Measurements from ENCODE around the gene GMDS. TPM values are rescaled to one million over a fixed set of nuclear protein-coding genes. Genes with fewer than 3 reads are reported as not detected.
A peak's percentile ranks its signal among the peaks of the same experiment; 100 is the strongest.

Gene GMDS
- total and polyA plus RNA-seq, 2 experiments from 2014 or later = 30.1 to 36.5 TPM

GRCh38 chr6:1601158-1602048 lies 644.0 kb downstream of the GMDS start:
- H3K4me2 ChIP-seq = no peak overlapping the region
- peaks cover 69% of the 10 kb centered on the region for H3K27me3 Mint-ChIP-seq (ENCODE audit: insufficient read depth, low read depth, poor library complexity)
- TF ChIP-seq NANOG (IDR thresholded peaks at IDR 0.05; ENCODE audit: borderline replicate concordance) (no peak), POLR2AphosphoS5 (IDR thresholded peaks at IDR 0.05; ENCODE audit: low read depth) (no peak), ZNF331 (CRISPR knock-in tag; IDR thresholded peaks at IDR 0.05; ENCODE audit: low read depth) (no peak), EZH2 (IDR thresholded peaks at IDR 0.05; ENCODE audit: low read depth, unreplicated experiment) (no peak), JUNB (IDR thresholded peaks at IDR 0.05; ENCODE audit: unreplicated experiment) (no peak), ZNF462 (CRISPR knock-in tag; IDR thresholded peaks at IDR 0.05) (no peak), CREB1 (CRISPR knock-in tag; IDR thresholded peaks at IDR 0.05; ENCODE audit: low read depth) (no peak), EZH2phosphoT487 (IDR thresholded peaks at IDR 0.05; ENCODE audit: unreplicated experiment) (no peak), ZNF114 (CRISPR knock-in tag; IDR thresholded peaks at IDR 0.05) (no peak), STAT1 (IDR thresholded peaks at IDR 0.05; ENCODE audit: unreplicated experiment) (no peak)
- TF ChIP-seq, protein P1, sequence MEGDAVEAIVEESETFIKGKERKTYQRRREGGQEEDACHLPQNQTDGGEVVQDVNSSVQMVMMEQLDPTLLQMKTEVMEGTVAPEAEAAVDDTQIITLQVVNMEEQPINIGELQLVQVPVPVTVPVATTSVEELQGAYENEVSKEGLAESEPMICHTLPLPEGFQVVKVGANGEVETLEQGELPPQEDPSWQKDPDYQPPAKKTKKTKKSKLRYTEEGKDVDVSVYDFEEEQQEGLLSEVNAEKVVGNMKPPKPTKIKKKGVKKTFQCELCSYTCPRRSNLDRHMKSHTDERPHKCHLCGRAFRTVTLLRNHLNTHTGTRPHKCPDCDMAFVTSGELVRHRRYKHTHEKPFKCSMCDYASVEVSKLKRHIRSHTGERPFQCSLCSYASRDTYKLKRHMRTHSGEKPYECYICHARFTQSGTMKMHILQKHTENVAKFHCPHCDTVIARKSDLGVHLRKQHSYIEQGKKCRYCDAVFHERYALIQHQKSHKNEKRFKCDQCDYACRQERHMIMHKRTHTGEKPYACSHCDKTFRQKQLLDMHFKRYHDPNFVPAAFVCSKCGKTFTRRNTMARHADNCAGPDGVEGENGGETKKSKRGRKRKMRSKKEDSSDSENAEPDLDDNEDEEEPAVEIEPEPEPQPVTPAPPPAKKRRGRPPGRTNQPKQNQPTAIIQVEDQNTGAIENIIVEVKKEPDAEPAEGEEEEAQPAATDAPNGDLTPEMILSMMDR (conservative IDR thresholded peaks at IDR 0.05; ENCODE audit: low read depth in 2 of 2) = no peak
- TF ChIP-seq, protein P2, sequence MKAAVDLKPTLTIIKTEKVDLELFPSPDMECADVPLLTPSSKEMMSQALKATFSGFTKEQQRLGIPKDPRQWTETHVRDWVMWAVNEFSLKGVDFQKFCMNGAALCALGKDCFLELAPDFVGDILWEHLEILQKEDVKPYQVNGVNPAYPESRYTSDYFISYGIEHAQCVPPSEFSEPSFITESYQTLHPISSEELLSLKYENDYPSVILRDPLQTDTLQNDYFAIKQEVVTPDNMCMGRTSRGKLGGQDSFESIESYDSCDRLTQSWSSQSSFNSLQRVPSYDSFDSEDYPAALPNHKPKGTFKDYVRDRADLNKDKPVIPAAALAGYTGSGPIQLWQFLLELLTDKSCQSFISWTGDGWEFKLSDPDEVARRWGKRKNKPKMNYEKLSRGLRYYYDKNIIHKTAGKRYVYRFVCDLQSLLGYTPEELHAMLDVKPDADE (IDR thresholded peaks at IDR 0.05) = no peak
- TF ChIP-seq, protein P3, sequence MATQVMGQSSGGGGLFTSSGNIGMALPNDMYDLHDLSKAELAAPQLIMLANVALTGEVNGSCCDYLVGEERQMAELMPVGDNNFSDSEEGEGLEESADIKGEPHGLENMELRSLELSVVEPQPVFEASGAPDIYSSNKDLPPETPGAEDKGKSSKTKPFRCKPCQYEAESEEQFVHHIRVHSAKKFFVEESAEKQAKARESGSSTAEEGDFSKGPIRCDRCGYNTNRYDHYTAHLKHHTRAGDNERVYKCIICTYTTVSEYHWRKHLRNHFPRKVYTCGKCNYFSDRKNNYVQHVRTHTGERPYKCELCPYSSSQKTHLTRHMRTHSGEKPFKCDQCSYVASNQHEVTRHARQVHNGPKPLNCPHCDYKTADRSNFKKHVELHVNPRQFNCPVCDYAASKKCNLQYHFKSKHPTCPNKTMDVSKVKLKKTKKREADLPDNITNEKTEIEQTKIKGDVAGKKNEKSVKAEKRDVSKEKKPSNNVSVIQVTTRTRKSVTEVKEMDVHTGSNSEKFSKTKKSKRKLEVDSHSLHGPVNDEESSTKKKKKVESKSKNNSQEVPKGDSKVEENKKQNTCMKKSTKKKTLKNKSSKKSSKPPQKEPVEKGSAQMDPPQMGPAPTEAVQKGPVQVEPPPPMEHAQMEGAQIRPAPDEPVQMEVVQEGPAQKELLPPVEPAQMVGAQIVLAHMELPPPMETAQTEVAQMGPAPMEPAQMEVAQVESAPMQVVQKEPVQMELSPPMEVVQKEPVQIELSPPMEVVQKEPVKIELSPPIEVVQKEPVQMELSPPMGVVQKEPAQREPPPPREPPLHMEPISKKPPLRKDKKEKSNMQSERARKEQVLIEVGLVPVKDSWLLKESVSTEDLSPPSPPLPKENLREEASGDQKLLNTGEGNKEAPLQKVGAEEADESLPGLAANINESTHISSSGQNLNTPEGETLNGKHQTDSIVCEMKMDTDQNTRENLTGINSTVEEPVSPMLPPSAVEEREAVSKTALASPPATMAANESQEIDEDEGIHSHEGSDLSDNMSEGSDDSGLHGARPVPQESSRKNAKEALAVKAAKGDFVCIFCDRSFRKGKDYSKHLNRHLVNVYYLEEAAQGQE (IDR thresholded peaks at IDR 0.05; ENCODE audit: unreplicated experiment) = no peak
- peaks cover 48% of the 10 kb centered on the region for H3K27me3 ChIP-seq (ENCODE audit: insufficient read depth)
- H3K27ac Mint-ChIP-seq = no peak overlapping the region
- H3K4me3 ChIP-seq = no peak overlapping the region
- H3K36me3 Mint-ChIP-seq (ENCODE audit: low read depth) = no peaks in the 10 kb centered on the region
- no peaks in the 10 kb centered on the region for H3K79me2 ChIP-seq (replicated peaks; ENCODE audit: insufficient read depth)
- no peak overlapping the region for H2AFZ ChIP-seq
- H4K20me1 ChIP-seq (replicated peaks; ENCODE audit: insufficient read depth) = no peaks in the 10 kb centered on the region; the same call in 1 of the 2 replicates
- H3K4me1 ChIP-seq (ENCODE audit: insufficient read depth) = peaks cover 17% of the 10 kb centered on the region
- H3F3A ChIP-seq (replicated peaks; ENCODE audit: low read depth) = no peaks in the 10 kb centered on the region; the same call in 1 of the 2 replicates
- H3K9me3 Mint-ChIP-seq = peaks cover 2% of the 10 kb centered on the region; the same call in 1 of the 3 replicates
- peak overlapping the region; percentile 37; the same call in 1 of the 3 replicates for H3K4me3 Mint-ChIP-seq
- no peak overlapping the region for H3K27ac ChIP-seq (ENCODE audit: low read depth)
- ATAC-seq (no peak), DNase-seq (ENCODE audit: low spot score) (peak; percentile 31)
- H3K9me2 ChIP-seq (ENCODE audit: insufficient read depth) = no peaks in the 10 kb centered on the region
- no peaks in the 10 kb centered on the region for H3K36me3 ChIP-seq (ENCODE audit: insufficient read depth)
- peaks cover 34% of the 10 kb centered on the region for H3K4me1 Mint-ChIP-seq
